OCI-LY3 (cell line): Measurements from ENCODE around the gene MGAT4A.

Source experiments
- H2AFZ ChIP-seq: fragments of 200-600, 300-600 bp; shearing (Covaris generic); 2 replicates; pipeline ENCODE4 v1.6.0; 2014; ENCODE audit warnings: antibody characterized with exemption, low read depth, low read length
- H3K27ac ChIP-seq: fragments of 200-600, 300-600 bp; sonication (generic); 2 replicates; pipeline ENCODE4 v1.5.1; 2014; ENCODE audit warnings: mild to moderate bottlenecking, low read length, moderate library complexity, mixed read lengths
- H3K27me3 ChIP-seq: fragments of 200-600, 300-600 bp; sonication (generic); 2 replicates; pipeline ENCODE4 v1.6.1; 2014; ENCODE audit warnings: low read depth, low read length, mixed read lengths
- H3K36me3 ChIP-seq: fragments of 200-600, 300-600 bp; sonication (generic); replicated peaks from 2 replicates; pipeline ENCODE3; 2014; ENCODE audit warnings: low read depth, low read length, mixed read lengths
- H3K4me1 ChIP-seq: fragments of 300-600, 200-600 bp; sonication (generic); 2 replicates; pipeline ENCODE4 v1.6.1; 2014; ENCODE audit warnings: low read length, mixed read lengths
- H3K4me2 ChIP-seq: fragments of 200-600, 300-600 bp; sonication (generic); 2 replicates; pipeline ENCODE4 v1.6.1; 2014; ENCODE audit warnings: low read length, mixed read lengths
- H3K4me3 ChIP-seq: fragments of 300-600, 200-600 bp; sonication (generic); 2 replicates; pipeline ENCODE4 v1.5.1; 2014; ENCODE audit warnings: antibody characterized with exemption, mild to moderate bottlenecking, low read length, moderate library complexity
- H3K79me2 ChIP-seq: fragments of 300-600, 200-600 bp; shearing (Covaris generic); 2 replicates; pipeline ENCODE4 v1.6.1; 2014; ENCODE audit warnings: mild to moderate bottlenecking, low read length, mixed read lengths
- H3K9ac ChIP-seq: fragments of 300-600, 200-600 bp; shearing (Covaris generic); 2 replicates; pipeline ENCODE4 v1.6.0; 2014; ENCODE audit warnings: mild to moderate bottlenecking, low read length, moderate library complexity
- H3K9me3 ChIP-seq: fragments of 200-600, 300-600 bp; shearing (Covaris generic); 2 replicates; pipeline ENCODE4 v1.6.1; 2014; ENCODE audit warnings: low read length, mixed read lengths; ENCODE audit not compliant: insufficient read depth
- H4K20me1 ChIP-seq: fragments of 200-600, 300-600 bp; sonication (generic); 2 replicates; pipeline ENCODE4 v1.6.1; 2016; ENCODE audit warnings: low read length, mixed read lengths; ENCODE audit not compliant: insufficient read depth
- CTCF ChIP-seq: fragments of 200-600, 300-600 bp; sonication (generic); IDR thresholded peaks from 2 replicates; pipeline ENCODE4 v1.5.1; 2014; ENCODE audit warnings: antibody characterized with exemption, low read length, low read depth
- EZH2phosphoT487 ChIP-seq: fragments of 200-600 bp; shearing (Covaris generic); IDR thresholded peaks from 2 replicates; pipeline ENCODE4 v1.6.1; 2018; ENCODE audit warnings: antibody characterized with exemption, mixed run types, low read depth

The MGAT4A gene

GRCh38 chr2:98763209-98763951 is 32.4 kb upstream of the MGAT4A start:
- no peak for TF ChIP-seq EZH2phosphoT487
- no peak for TF ChIP-seq CTCF
- Histone ChIP-seq H2AFZ (no peak overlapping the region), H3K27me3 (peaks cover 22% of the 10 kb centered on the region), H4K20me1 (no peaks in the 10 kb centered on the region), H3K9me3 (no peaks in the 10 kb centered on the region), H3K4me2 (no peak overlapping the region), H3K79me2 (no peaks in the 10 kb centered on the region), H3K36me3 (no peaks in the 10 kb centered on the region), H3K9ac (no peak overlapping the region), H3K4me3 (no peak overlapping the region), H3K27ac (no peak overlapping the region), H3K4me1 (peaks cover 26% of the 10 kb centered on the region)

GRCh38 chr2:98761909-98762308 is 31.0 kb upstream of the MGAT4A start:
- H3K27ac ChIP-seq: no peak overlapping the region
- no peak overlapping the region for H3K4me2 ChIP-seq

GRCh38 chr2:98761267-98761781 is 30.4 kb upstream of the MGAT4A start:
- H3K27me3 ChIP-seq: peaks cover 22% of the 10 kb centered on the region
- H3K4me2 ChIP-seq: no peak overlapping the region
- no peak overlapping the region for H3K9ac ChIP-seq
- no peak overlapping the region for H3K4me3 ChIP-seq
- no peak overlapping the region for H3K27ac ChIP-seq
- no peaks in the 10 kb centered on the region for H3K9me3 ChIP-seq
- H3K4me1 ChIP-seq: peaks cover 36% of the 10 kb centered on the region
- H2AFZ ChIP-seq: no peak overlapping the region
- H3K79me2 ChIP-seq: no peaks in the 10 kb centered on the region
- no peaks in the 10 kb centered on the region for H4K20me1 ChIP-seq
- H3K36me3 ChIP-seq: no peaks in the 10 kb centered on the region
- TF ChIP-seq EZH2phosphoT487: no peak
- no peak for TF ChIP-seq CTCF

More at GRCh38 chr2:98761909-98762308, 31.0 kb upstream of the MGAT4A start:
- Histone ChIP-seq H2AFZ (no peak overlapping the region), H3K79me2 (no peaks in the 10 kb centered on the region), H3K4me3 (no peak overlapping the region), H3K9ac (no peak overlapping the region), H3K4me1 (peaks cover 36% of the 10 kb centered on the region), H3K9me3 (no peaks in the 10 kb centered on the region), H3K27me3 (peaks cover 22% of the 10 kb centered on the region), H4K20me1 (no peaks in the 10 kb centered on the region), H3K36me3 (no peaks in the 10 kb centered on the region)
- TF ChIP-seq CTCF (no peak), EZH2phosphoT487 (no peak)

GRCh38 chr2:98759827-98760625 is 29.1 kb upstream of the MGAT4A start:
- TF ChIP-seq EZH2phosphoT487 (no peak), CTCF (no peak)
- H3K36me3 ChIP-seq: no peaks in the 10 kb centered on the region
- H3K4me3 ChIP-seq: no peak overlapping the region
- H3K27me3 ChIP-seq: peaks cover 22% of the 10 kb centered on the region
- no peaks in the 10 kb centered on the region for H3K9me3 ChIP-seq
- no peaks in the 10 kb centered on the region for H3K79me2 ChIP-seq
- peaks cover 36% of the 10 kb centered on the region for H3K4me1 ChIP-seq
- H3K27ac ChIP-seq: no peak overlapping the region
- no peak overlapping the region for H3K9ac ChIP-seq
- H4K20me1 ChIP-seq: no peaks in the 10 kb centered on the region
- H2AFZ ChIP-seq: no peak overlapping the region
- H3K4me2 ChIP-seq: 0 out of 2 replicates have a peak overlapping the region, but pooled peaks have one; percentile 18
